Liver (tissue), 9 donors: ENCODE measurements around the gene ZNF777. TPM values are rescaled to one million over a fixed set of nuclear protein-coding genes. Genes with fewer than 3 reads are reported as not detected.

ENCODE experiments used
- DNase-seq: peaks from one replicate; pipeline ENCODE4 v3.0.0-alpha.2; 2017; ENCODE audit warnings: low spot score
- H3K27ac ChIP-seq, 2 donors: one replicate each; pipeline ENCODE4 v1.7.0; 2013; ENCODE audit warnings: inconsistent platforms in 2 of 2, low read length in 2 of 2, control low read depth in 1 of 2, low read depth in 1 of 2, mild to moderate bottlenecking in 1 of 2
- H3K27me3 ChIP-seq, 4 donors: one replicate each; pipeline versions ENCODE4 v1.6.1 to v1.7.0; 2013; ENCODE audit warnings: low read length in 3 of 4, inconsistent platforms in 1 of 4, mild to moderate bottlenecking in 1 of 4, moderate library complexity in 1 of 4; ENCODE audit not compliant: control insufficient read depth in 4 of 4, insufficient read depth in 4 of 4
- H3K36me3 ChIP-seq, 4 donors: one replicate each; pipeline versions ENCODE4 v1.6.1 to v1.7.0; 2013; ENCODE audit warnings: low read length in 3 of 4, mild to moderate bottlenecking in 3 of 4, low read depth in 1 of 4, moderate library complexity in 1 of 4; ENCODE audit not compliant: control insufficient read depth in 4 of 4, insufficient read depth in 3 of 4
- H3K4me1 ChIP-seq, 4 donors: one replicate each; pipeline versions ENCODE4 v1.6.1 to v1.7.0; 2013; ENCODE audit warnings: low read length in 3 of 4, mild to moderate bottlenecking in 3 of 4, moderate library complexity in 1 of 4; ENCODE audit not compliant: control insufficient read depth in 4 of 4, insufficient read depth in 4 of 4
- H3K4me3 ChIP-seq, 3 donors: one replicate each; pipeline versions ENCODE4 v1.6.1 to v1.7.0; 2013; ENCODE audit warnings: low read length in 3 of 3, control low read depth in 1 of 3, low read depth in 1 of 3, mild to moderate bottlenecking in 1 of 3
- H3K9ac ChIP-seq, 2 donors: one replicate each; pipeline ENCODE4 v1.7.0; 2013; ENCODE audit warnings: low read length in 2 of 2, mild to moderate bottlenecking in 2 of 2, moderate library complexity in 2 of 2, control low read depth in 1 of 2, low read depth in 1 of 2
- H3K9me3 ChIP-seq, 4 donors: one replicate each; pipeline versions ENCODE4 v1.6.1 to v1.7.0; 2013; ENCODE audit warnings: low read length in 3 of 4; ENCODE audit not compliant: control insufficient read depth in 4 of 4
- EGR1 ChIP-seq, 2 donors: IDR thresholded peaks; 2 replicates each; pipeline ENCODE4 v1.6.1; 2016 to 2018; ENCODE audit warnings: antibody characterized with exemption in 2 of 2, low read depth in 2 of 2
- FOXA1 ChIP-seq: IDR thresholded peaks from 2 replicates; pipeline ENCODE4 v1.6.1; 2016; ENCODE audit warnings: antibody characterized with exemption
- JUND ChIP-seq, 2 donors: IDR thresholded peaks; 2 replicates each; pipeline ENCODE4 v1.6.1; 2016; ENCODE audit warnings: antibody characterized with exemption in 2 of 2
- NR2F2 ChIP-seq: IDR thresholded peaks from 2 replicates; pipeline ENCODE4 v1.6.1; 2016; ENCODE audit warnings: antibody characterized with exemption
- RXRA ChIP-seq, 2 donors: IDR thresholded peaks; 2 replicates each; pipeline ENCODE4 v1.6.1; 2017 to 2018; ENCODE audit warnings: antibody characterized with exemption in 2 of 2, mild to moderate bottlenecking in 1 of 2
- TAF1 ChIP-seq: conservative IDR thresholded peaks from 2 replicates; pipeline ENCODE4 v1.6.1; 2016; ENCODE audit warnings: antibody characterized with exemption, mild to moderate bottlenecking
- ZBTB33 ChIP-seq: IDR thresholded peaks from 2 replicates; pipeline ENCODE4 v1.6.1; 2016; ENCODE audit warnings: antibody characterized with exemption
- WGBS: extraction: QIAGEN DNeasy Blood & Tissue Kit; methylation state at CpG from one replicate; pipeline ENCODE4 v1.1.7; 2013; 5-methylcytosine and 5-hydroxymethylcytosine counted together
- polyA plus RNA-seq, 2 donors: library from polyadenylated mRNA; stranded (reverse) in 1 of 2; unstranded in 1 of 2; fragments of 200-250 nt in 1 of 2; fragments of >200 nt in 1 of 2; fragmentation: Nextera tagmentation in 1 of 2; extraction: Ambion mirVana in 1 of 2; gene quantifications; one replicate each; pipeline versions ENCODE4 v1.2.1 to v1.2.3, GENCODE V29; 2013 to 2015
- total RNA-seq, 2 donors: library from RNA; depleted of rRNA; stranded (reverse); fragments of >200 nt; gene quantifications; one replicate each; pipeline ENCODE4 v1.2.3, GENCODE V29; 2014
- TF ChIP-seq, protein P1 (sequence below): IDR thresholded peaks from 2 replicates; pipeline ENCODE4 v1.6.1; 2016; ENCODE audit warnings: antibody characterized with exemption, mild to moderate bottlenecking
- donor health status: healthy.
- donor health status: healthy.
- donor health status: healthy.
- donor health status: healthy.
- donor health status: healthy.

Gene ZNF777
- total and polyA plus RNA-seq, 4 donors, result 0.22 to 5.7 (median 4.1) TPM

GRCh38 chr7:149471289-149471953 lies 10.6 kb upstream of the ZNF777 start:
- no peaks in the 10 kb centered on the region for H3K4me1 ChIP-seq

GRCh38 chr7:149469806-149470205 lies 8.9 kb upstream of the ZNF777 start:
- Histone ChIP-seq H3K36me3 (peaks cover 0 to 18% (median 10%) of the 10 kb centered on the region in 4 donors), H3K9ac (no peak overlapping the region), H3K9me3 (no peaks in the 10 kb centered on the region), H3K27me3 (no peaks in the 10 kb centered on the region), H3K27ac (no peak overlapping the region), H3K4me3 (no peak overlapping the region), H3K4me1 (no peaks in the 10 kb centered on the region)
- TF ChIP-seq RXRA (IDR thresholded peaks at IDR 0.05) (no peak), JUND (IDR thresholded peaks at IDR 0.05) (no peak), EGR1 (IDR thresholded peaks at IDR 0.05; ENCODE audit: low read depth in 2 of 2) (no peak), TAF1 (no peak), FOXA1 (no peak)
- TF ChIP-seq, protein P1, sequence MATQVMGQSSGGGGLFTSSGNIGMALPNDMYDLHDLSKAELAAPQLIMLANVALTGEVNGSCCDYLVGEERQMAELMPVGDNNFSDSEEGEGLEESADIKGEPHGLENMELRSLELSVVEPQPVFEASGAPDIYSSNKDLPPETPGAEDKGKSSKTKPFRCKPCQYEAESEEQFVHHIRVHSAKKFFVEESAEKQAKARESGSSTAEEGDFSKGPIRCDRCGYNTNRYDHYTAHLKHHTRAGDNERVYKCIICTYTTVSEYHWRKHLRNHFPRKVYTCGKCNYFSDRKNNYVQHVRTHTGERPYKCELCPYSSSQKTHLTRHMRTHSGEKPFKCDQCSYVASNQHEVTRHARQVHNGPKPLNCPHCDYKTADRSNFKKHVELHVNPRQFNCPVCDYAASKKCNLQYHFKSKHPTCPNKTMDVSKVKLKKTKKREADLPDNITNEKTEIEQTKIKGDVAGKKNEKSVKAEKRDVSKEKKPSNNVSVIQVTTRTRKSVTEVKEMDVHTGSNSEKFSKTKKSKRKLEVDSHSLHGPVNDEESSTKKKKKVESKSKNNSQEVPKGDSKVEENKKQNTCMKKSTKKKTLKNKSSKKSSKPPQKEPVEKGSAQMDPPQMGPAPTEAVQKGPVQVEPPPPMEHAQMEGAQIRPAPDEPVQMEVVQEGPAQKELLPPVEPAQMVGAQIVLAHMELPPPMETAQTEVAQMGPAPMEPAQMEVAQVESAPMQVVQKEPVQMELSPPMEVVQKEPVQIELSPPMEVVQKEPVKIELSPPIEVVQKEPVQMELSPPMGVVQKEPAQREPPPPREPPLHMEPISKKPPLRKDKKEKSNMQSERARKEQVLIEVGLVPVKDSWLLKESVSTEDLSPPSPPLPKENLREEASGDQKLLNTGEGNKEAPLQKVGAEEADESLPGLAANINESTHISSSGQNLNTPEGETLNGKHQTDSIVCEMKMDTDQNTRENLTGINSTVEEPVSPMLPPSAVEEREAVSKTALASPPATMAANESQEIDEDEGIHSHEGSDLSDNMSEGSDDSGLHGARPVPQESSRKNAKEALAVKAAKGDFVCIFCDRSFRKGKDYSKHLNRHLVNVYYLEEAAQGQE, result no peak
- 95% methylated on average over 8 of the region's 8 CpGs for WGBS
- DNase-seq, result no peak

More at GRCh38 chr7:149471289-149471953, 10.6 kb upstream of the ZNF777 start:
- 98% methylated on average over 6 of the region's 6 CpGs for WGBS
- Histone ChIP-seq H3K9me3 (no peaks in the 10 kb centered on the region), H3K27ac (no peak overlapping the region), H3K27me3 (no peaks in the 10 kb centered on the region), H3K36me3 (peaks cover 7 to 32% (median 17%) of the 10 kb centered on the region in 4 donors), H3K4me3 (no peak overlapping the region), H3K9ac (no peak overlapping the region)
- DNase-seq, result no peak
- TF ChIP-seq NR2F2 (no peak), TAF1 (no peak), ZBTB33 (no peak)

DNA sequence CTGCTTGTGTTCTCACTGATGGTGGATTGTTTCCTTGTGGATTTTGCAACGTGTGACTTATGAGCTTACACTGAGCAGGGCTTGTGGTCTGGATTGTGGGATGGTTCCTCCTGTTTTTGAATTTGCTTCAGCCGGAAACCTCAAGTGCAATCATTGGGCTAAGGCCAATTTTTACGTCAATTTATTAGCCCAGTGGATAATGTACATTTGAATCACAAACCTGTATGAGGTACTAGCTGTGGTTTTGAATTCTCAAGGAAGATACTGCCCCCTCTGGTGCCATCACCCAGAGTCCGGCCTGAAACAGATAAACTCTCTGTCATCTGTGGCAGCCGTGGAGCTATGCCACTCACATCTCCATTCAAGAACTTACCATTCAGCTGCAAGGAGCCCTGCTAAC lies 7.3 kb upstream of the ZNF777 start:
- 85% methylated on average over 5 of the region's 5 CpGs for WGBS
- no peak for DNase-seq
- Histone ChIP-seq H3K4me1 (no peaks in the 10 kb centered on the region), H3K9ac (no peak overlapping the region), H3K27ac (no peak overlapping the region), H3K36me3 (peaks cover 0 to 5% (median 2%) of the 10 kb centered on the region in 4 donors), H3K9me3 (no peaks in the 10 kb centered on the region), H3K4me3 (no peak overlapping the region), H3K27me3 (no peaks in the 10 kb centered on the region)
- TF ChIP-seq RXRA (IDR thresholded peaks at IDR 0.05) (no peak), FOXA1 (no peak)
